HUES64 (cell line): ENCODE measurements around the gene LGALS7.

Source experiments
- H3K27ac ChIP-seq: 2 replicates; pipeline ENCODE4 v1.7.0; 2013; ENCODE audit warnings: low read depth, low read length, inconsistent platforms
- H3K27me3 ChIP-seq: 2 replicates; pipeline ENCODE4 v1.6.1; 2013; ENCODE audit warnings: mild to moderate bottlenecking, low read length; ENCODE audit not compliant: insufficient read depth
- H3K36me3 ChIP-seq: 2 replicates; pipeline ENCODE4 v1.6.1; 2013; ENCODE audit warnings: mild to moderate bottlenecking, low read length; ENCODE audit not compliant: insufficient read depth
- H3K4me1 ChIP-seq: 2 replicates; pipeline ENCODE4 v1.6.1; 2013; ENCODE audit warnings: mild to moderate bottlenecking, low read length, moderate library complexity; ENCODE audit not compliant: insufficient read depth
- H3K4me3 ChIP-seq: 2 replicates; pipeline ENCODE4 v1.5.1; 2013; ENCODE audit warnings: mild to moderate bottlenecking, low read length, moderate library complexity
- H3K9ac ChIP-seq: 2 replicates; pipeline ENCODE4 v1.6.1; 2013; ENCODE audit warnings: mild to moderate bottlenecking, low read depth, low read length
- H3K9me3 ChIP-seq: 2 replicates; pipeline ENCODE4 v1.6.1; 2013; ENCODE audit warnings: low read depth, low read length; ENCODE audit not compliant: insufficient read depth
- WGBS: fragments of 150-250, 120-280 bp; methylation state at CpG from one replicate; pipeline ENCODE4 v1.1.7; 2013; ENCODE audit warnings: missing lambda C conversion rate; 5-methylcytosine and 5-hydroxymethylcytosine counted together

Gene LGALS7

DNA sequence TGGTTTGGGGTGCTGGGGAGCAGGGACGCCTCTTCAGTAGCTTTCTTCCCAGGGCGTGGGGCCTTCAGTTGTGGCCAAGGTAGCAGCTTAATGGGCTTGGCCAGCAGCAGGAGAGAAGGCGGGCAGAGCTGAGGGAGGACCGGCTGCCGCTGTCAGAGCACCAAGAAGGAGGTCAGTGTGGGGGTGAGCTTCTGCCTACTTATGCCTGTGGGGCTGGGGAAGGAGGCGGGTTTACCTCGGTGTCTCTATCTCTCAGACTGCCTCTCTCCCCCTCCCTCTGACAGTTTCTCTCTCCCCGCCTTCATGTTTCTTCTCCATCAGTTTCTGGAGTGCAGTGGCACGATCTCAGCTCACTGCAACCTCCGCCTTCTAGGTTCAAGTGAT is 29.0 kb downstream of the LGALS7 start, which contains the start of gene CAPN12:
TSS of gene CAPN12 (minus strand) at position 177 of the 384 bp plus-strand sequence. CDS start 309 bp downstream, outside the sequence.
- H3K4me3 ChIP-seq: no peak within 1 kb of the TSS
- WGBS: 92% methylated on average over 10 of the region's 10 CpGs
- no peaks in the 10 kb centered on the region for H3K27me3 ChIP-seq
- no peak within 1 kb of the TSS for H3K9ac ChIP-seq
- no peak within 1 kb of the TSS for H3K27ac ChIP-seq
- H3K36me3 ChIP-seq: no peaks in the 10 kb centered on the region
- H3K4me1 ChIP-seq: no peaks in the 10 kb centered on the region
- H3K9me3 ChIP-seq: no peaks in the 10 kb centered on the region

DNA sequence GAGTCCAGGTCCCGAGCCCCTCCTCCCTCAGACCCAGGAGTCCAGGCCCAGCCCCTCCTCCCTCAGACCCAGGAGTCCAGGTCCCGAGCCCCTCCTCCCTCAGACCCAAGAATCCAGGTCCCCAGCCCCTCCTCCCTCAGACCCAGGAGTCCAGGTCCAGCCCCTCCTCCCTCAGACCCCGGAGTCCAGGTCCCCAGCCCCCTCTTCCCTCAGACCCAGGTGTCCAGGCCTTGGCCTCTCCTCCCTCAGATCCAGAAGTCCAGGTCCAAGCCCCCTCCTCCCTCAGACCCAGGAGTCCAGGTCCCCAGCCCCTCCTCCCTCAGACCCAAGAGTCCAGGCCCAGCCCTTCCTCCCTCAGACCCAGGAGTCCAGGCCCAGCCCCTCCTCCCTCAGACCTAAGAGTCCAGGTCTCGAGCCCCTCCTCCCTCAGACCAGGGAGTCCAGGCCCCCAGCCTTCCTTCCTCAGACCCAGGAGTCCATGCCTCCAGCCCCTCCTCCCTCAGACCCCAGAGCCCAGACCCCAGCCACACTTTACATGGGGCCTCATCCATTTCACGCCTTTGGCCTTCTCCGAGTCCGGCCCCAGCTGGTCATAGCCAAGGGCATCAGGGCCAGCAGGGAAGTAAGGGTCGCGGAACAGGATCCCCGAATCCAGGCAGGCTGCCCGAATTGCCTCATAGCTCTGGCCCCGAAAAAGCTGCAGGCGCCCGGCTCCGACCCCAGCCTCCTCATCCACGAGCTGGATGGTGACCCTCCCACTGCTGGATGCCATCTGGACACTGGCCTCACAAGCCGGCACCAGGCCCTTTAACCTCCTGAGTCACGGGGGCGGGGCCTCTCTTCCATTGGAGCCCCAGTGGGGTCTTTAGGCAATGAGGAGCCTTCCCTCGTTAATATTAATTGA is 29.7 kb downstream of the LGALS7 start:
- Histone ChIP-seq H3K36me3 (no peaks in the 10 kb centered on the region), H3K27ac (no peak overlapping the region), H3K4me3 (no peak overlapping the region), H3K9ac (no peak overlapping the region), H3K27me3 (no peaks in the 10 kb centered on the region), H3K9me3 (no peaks in the 10 kb centered on the region), H3K4me1 (no peaks in the 10 kb centered on the region)
- 87% methylated on average over 20 of the region's 20 CpGs for WGBS

DNA sequence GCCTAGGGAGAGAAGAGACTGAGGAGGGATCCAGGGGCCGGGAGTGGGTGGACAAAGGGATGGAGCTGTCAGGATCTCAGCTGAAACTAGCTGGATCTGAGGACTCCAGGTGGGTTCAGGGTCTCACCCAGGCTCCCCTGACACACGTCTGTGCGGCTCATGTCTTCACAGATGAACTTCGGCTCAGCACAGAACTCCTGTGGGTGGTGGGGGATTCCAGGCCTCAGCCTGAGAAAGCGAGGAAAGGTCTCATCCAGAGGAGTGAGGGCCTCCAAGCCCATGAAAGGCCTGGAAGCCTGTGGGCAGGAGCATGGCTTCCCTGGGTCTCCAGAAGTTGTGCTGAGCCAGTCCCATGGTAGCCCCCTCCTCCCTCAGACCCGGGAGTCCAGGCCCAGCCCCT is 30.4 kb downstream of the LGALS7 start:
- H3K27ac ChIP-seq: no peak overlapping the region
- H3K9ac ChIP-seq: no peak overlapping the region
- WGBS: 91% methylated on average over 6 of the region's 6 CpGs
- H3K27me3 ChIP-seq: peaks cover under 1% of the 10 kb centered on the region
- no peaks in the 10 kb centered on the region for H3K9me3 ChIP-seq
- H3K4me3 ChIP-seq: no peak overlapping the region
- no peaks in the 10 kb centered on the region for H3K4me1 ChIP-seq
- H3K36me3 ChIP-seq: no peaks in the 10 kb centered on the region

DNA sequence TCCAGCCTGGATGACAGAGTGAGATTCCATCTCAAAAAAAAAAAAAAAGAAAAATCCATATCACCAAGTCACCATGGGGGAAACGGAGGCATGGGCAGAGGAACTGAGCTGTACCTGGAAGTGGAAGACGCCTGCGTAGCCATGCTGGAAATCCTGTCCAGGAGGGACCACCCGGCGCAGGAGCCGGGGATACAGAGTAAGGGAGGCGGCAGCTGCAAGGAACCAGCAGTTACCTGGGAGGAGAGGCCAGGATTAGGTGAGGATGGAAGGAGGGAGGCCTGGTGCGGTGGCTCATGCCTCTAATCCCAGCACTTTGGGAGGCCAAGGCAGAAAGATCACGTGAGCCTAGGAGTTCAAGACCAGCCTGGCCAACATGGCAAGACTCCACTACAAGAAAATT is 31.0 kb downstream of the LGALS7 start:
- H3K27ac ChIP-seq: no peak overlapping the region
- H3K27me3 ChIP-seq: peaks cover 6% of the 10 kb centered on the region
- WGBS: 95% methylated on average over 9 of the region's 9 CpGs
- no peak overlapping the region for H3K9ac ChIP-seq
- no peaks in the 10 kb centered on the region for H3K9me3 ChIP-seq
- no peaks in the 10 kb centered on the region for H3K4me1 ChIP-seq
- no peaks in the 10 kb centered on the region for H3K36me3 ChIP-seq
- H3K4me3 ChIP-seq: no peak overlapping the region

DNA sequence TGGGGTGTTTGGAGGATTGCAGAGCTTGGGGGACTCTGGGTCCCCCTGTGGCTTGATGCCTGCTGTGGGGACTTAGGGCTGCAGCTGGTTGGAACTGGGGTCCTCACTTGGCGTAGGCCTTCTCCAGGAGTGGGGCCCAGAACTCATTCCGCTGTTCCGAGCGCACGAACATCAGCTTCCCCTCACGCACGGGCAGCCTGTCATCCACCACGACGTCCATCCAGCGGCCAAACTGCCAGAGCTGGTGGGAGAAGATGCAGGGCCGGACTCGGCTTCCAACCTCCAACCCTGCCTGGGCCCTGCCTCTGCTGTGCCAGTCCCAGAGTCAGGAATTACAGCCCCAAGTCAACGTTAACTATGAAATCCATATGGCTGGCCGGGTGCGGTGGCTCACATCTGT is 31.6 kb downstream of the LGALS7 start:
- Histone ChIP-seq H3K27me3 (peaks cover 8% of the 10 kb centered on the region), H3K9ac (no peak overlapping the region)
- WGBS: 96% methylated on average over 15 of the region's 15 CpGs

DNA sequence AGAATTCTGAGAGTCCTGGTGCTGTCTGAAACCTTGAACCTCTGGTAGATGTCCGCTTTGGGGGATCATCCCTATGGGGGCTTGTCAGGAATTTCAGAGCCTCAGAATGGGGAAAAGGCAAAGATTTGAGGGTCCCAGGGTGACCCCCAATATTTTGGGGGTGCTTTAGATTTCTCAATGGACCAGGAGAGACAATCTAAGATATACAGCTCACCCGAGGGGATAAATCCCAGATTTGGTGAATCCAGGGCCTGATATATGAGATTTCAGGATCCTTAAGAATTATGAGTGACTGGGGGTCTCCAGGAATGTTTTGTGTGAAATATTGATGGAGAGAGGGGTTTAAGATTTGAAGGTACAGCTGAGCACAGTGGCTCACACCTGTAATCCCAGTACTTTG is 32.4 kb downstream of the LGALS7 start:
- Histone ChIP-seq H3K27ac (no peak overlapping the region), H3K9me3 (no peaks in the 10 kb centered on the region), H3K4me3 (no peak overlapping the region), H3K4me1 (no peaks in the 10 kb centered on the region), H3K27me3 (peaks cover 12% of the 10 kb centered on the region), H3K36me3 (no peaks in the 10 kb centered on the region), H3K9ac (no peak overlapping the region)
- WGBS: 86% methylated on average over 2 of the region's 2 CpGs

More for the DNA sequence above, 31.6 kb downstream of the LGALS7 start:
- Histone ChIP-seq H3K4me3 (no peak overlapping the region), H3K9me3 (no peaks in the 10 kb centered on the region), H3K36me3 (no peaks in the 10 kb centered on the region), H3K27ac (no peak overlapping the region), H3K4me1 (no peaks in the 10 kb centered on the region)

DNA sequence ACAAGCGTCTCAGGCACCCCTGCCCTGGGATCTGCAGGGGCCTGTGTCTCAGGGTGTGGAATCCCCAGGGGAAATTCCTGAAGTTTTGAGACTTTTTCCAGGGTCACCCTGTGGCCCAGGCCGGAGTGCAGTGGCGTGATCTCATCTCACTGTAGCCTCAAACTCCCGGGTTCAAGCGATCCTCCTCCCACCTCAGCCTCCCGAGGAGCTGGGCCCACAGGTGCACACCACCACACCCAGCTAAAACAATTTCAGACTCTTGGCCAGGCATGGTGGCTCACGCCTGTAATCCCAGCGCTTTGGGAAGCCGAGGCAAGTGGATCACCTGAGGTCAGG is 33.1 kb downstream of the LGALS7 start:
- H3K27ac ChIP-seq: no peak overlapping the region
- H3K27me3 ChIP-seq: peaks cover 12% of the 10 kb centered on the region
- H3K4me3 ChIP-seq: no peak overlapping the region
- no peak overlapping the region for H3K9ac ChIP-seq
- H3K36me3 ChIP-seq: no peaks in the 10 kb centered on the region
- WGBS: 94% methylated on average over 9 of the region's 9 CpGs
- no peaks in the 10 kb centered on the region for H3K4me1 ChIP-seq
- H3K9me3 ChIP-seq: no peaks in the 10 kb centered on the region

DNA sequence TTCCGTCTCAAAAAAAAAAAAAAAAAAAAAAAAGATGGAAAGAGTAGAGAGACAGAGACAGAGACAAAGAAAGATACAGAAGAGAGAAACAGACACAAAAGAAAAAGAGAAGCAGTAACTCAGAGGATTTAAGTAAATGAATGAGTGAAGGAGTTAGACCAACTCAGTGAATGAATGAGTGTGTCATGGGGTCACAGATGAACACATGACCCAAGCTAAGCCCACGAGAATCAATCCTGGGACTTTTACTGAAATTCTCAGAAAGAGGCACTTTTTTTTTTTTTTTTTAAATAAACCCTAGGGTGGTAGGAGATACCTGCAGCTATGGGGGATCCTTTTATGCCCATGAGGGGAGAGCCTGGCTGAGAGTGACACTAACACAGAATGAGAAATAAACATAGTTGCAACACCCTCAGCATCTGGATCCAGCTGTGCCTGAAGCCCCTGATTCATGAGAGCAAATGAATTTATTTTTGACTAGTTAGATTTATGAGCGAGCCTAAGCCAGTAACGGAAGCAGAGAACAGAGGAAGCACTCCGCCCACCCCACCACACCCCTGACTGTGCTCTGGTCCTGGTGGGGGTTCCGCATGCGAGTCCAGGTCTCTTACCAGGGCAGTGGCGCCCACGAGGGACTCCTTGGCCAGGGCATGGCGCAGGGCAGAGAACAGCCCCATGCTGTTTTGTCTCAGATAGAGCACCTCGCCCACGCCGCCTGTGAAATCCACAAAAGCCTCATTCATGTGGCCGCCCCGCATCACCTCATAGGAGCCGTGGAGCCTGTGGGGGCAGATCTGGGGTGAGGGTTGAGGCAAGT is 33.7 kb downstream of the LGALS7 start:
- H3K27ac ChIP-seq: no peak overlapping the region

DNA sequence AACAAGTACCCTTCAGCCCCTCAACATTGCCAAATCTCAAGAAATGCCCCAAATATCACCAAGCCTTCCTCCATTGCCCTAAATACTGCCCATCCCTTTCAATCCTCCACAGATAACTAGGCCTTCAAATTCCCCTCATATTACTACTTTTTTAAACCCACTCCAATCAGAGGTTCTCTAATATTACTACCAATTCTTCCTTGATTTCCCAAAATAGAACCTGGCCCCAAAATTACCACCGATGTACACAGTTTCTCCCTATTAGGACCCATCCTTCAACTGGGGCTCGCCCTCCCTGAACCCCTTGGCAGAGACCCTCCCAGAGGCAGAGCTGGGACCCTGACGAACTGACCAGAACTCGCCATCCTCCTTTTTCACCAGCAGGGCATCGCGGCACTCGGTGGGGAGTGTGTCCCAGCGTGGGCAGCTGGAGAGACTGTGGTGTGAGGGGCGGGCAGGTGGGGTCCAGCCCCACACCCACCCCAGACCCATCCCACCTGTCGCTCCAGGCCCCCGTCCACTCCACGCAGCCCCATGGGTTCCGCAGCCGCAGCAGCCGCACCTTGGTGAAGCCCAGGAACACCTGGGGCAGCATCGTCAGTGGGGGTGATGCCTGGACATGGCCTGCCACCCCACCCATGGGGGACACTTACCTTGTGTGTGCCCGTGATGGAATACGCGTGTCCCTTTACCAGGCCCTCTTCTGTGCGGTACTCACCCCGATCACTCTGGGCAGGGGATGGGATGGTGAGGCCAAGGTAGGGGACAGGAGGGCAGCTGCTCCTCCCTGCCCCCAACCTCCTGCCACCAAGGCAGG is 35.2 kb downstream of the LGALS7 start:
- H3K4me1 ChIP-seq: peaks cover 4% of the 10 kb centered on the region; the same call in 1 of the 2 replicates
- H3K27ac ChIP-seq: no peak overlapping the region
- WGBS: 96% methylated on average over 21 of the region's 21 CpGs

More for the DNA sequence above, 33.7 kb downstream of the LGALS7 start:
- Histone ChIP-seq H3K36me3 (no peaks in the 10 kb centered on the region), H3K9ac (no peak overlapping the region), H3K9me3 (no peaks in the 10 kb centered on the region), H3K4me3 (no peak overlapping the region), H3K4me1 (peaks cover 4% of the 10 kb centered on the region; the same call in 1 of the 2 replicates), H3K27me3 (peaks cover 12% of the 10 kb centered on the region)
- 88% methylated on average over 16 of the region's 16 CpGs for WGBS

DNA sequence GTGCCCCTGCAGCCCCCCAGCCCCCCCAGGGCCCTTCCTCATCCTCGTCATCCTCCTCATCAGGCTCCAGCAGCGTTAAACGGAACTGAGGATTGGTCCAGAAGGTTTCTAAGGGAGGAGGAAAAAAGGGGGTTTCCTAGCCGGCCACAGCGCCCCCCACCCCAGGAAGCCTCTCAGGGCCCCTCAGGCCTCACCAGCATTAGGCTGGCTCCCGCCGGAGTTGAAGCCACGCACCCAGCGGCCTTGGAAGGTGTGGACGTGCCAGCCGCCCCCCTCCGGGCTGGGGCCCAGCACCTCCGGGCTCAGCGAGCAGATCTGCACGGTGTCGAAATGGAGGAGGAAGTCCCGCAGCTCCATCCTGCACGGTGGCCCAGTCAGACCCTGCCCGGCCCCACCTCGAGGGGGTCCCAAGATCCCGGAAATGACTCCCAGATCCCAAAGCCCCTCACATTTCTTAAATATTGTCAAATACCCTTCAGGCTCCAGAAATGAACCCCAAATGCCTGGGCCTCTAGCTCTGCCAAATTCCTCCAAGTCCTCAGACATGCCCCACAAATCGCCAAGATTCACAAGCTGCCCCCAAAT is 35.9 kb downstream of the LGALS7 start:
- H3K36me3 ChIP-seq: no peaks in the 10 kb centered on the region
- H3K27me3 ChIP-seq: peaks cover 12% of the 10 kb centered on the region
- no peaks in the 10 kb centered on the region for H3K9me3 ChIP-seq
- H3K4me1 ChIP-seq: peaks cover 4% of the 10 kb centered on the region; the same call in 1 of the 2 replicates
- no peak overlapping the region for H3K27ac ChIP-seq
- WGBS: 75% methylated on average over 21 of the region's 22 CpGs
- H3K4me3 ChIP-seq: no peak overlapping the region
- peak overlapping the region; percentile 9; the same call in 1 of the 2 replicates for H3K9ac ChIP-seq

More for the DNA sequence above, 35.2 kb downstream of the LGALS7 start:
- Histone ChIP-seq H3K9ac (no peak overlapping the region), H3K9me3 (no peaks in the 10 kb centered on the region), H3K4me3 (no peak overlapping the region), H3K27me3 (peaks cover 12% of the 10 kb centered on the region), H3K36me3 (no peaks in the 10 kb centered on the region)
